ENCODE data around the gene NOS1AP.

The NOS1AP gene

DNA sequence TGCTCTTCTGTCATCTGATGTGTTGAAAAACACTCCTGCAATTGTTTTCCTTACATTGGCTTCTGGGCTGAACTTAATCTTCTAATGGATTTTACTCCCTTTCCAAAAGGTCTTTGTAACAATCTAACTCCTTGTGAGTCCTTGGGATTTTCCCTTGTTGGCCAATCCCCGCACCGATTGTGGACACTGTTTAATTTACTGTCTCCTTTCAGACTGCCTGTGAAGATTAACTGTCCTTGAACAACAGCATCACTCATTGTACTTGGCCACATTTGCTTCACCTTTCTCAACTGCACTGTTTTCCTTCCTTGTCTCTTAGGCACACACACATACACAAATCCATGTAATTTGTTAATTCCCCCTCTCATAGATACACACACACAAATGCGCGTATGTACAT is 186.8 kb downstream of the NOS1AP start:
- DNase-seq (ENCODE audit: low spot score) = no peak

DNA sequence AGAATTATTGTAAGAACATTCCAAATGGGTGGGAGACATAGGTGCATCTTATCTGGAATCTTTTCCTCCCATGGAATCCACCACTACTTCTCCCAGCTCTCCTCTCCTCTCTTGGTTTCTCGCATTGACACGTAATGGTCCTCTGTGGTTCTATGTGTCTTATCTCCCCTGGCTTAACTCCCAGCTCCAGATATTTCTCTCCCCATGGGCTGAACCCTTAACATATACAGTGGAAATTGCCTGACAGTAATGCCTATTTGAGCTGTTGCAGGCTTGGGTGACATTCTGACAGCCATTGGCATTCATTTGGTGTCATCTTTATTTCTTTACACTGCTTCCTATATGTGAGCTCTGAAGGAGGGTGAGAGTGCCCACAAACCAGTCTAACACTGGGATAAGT is 188.9 kb downstream of the NOS1AP start:
- DNase-seq (ENCODE audit: low spot score) = no peak

DNA sequence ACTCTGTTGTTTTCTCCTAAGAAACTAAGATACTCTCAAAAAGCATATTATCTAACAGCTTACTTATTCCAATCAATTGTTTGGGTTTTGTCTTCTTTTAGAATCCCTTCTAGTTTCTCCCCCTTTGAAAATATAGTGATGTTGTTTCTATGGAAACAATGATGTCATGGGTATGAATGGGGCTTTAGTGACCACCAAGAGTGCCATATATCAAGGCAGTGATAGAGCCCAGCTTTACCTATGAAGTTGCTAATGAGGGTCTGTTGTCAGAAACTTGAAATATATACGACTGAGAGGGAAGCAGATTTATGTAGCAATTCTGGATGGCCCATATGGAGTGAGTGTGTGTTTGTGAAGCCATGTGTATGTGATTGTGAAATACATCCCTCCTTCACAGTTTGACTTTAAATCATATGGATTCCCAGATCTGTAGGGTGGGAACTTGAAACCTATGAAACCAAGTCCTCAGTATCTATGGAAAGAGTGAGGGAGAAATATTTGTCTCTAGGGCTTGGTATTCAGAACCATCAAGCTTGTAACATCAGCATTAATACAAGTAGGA is 190.5 kb downstream of the NOS1AP start:
- no peak for DNase-seq (ENCODE audit: low spot score)

DNA sequence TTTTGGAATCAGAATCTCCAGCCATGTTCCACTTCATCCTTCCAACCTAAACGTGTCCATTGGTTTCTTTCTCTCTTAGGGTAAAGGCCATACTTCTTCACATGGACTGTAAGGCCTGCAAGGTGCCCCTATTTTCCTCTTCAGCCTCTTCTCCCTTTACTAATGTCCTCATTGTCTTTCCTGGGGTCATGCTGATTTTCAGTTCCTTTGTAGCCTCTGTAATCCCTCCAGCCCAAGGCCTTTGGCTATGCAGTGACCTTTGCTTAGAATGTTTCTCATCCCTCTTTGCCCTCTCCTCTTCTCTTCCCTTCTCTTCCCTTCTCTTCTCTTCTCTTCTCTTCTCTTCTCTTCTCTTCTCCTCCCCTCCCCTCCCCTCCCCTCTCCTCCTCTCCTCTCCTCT is 194.6 kb downstream of the NOS1AP start:
- no peak for DNase-seq (ENCODE audit: low spot score)

DNA sequence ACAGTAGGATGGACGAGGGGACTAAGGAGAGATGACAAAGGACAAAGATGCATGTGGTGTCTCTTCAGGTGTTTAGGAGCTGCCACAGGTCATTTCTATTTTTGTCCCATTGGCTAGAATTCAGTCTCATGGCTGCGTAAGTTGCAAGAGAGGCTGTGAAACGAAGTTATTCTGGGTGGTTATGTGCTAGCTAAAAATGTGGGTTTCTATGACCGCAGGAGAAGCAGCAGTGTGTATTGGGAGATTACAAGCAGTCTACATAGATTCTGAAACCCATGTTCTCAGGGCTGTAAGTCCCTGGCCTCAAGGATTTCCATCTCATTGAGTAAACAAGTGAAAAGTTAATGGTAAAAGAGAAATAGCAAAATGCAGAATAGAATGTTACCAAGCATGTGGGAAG is 196.5 kb downstream of the NOS1AP start:
- no peak for DNase-seq (ENCODE audit: low spot score)

DNA sequence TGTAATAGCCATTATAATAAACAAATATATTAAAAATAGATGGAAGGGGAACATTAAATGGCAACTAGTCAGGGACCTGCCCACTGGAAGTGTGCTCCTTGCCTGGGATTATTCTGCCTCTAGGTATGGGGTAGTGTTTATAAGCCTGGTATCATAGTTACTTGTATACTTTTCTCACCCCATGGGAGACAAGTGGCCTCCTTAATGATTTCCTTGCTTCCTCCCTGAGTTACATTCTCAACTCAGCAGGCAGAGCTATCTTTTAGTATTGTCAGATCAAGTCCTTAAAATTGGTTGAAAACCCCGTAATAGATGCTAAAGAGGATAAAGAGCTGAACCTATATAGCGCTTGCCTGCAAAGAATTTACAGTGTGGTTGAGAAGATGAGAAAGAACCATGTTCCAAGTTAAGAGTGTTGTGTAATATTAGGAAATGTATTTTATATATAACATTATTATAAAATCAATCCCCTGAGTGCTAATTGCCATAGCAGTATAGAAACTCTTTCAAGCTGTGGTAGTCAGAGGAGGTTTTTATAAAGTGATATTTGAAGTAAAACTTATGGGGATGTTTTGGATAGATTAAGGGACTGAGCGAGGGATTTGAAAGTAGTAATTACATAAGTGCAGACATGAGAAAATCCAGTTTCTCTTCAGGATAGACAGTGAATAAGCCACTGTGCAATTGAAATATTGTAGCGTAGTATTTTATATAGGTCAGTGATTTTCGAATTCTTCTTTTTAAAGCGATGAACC is 200.7 kb downstream of the NOS1AP start:
- DNase-seq (ENCODE audit: low spot score) = no peak

DNA sequence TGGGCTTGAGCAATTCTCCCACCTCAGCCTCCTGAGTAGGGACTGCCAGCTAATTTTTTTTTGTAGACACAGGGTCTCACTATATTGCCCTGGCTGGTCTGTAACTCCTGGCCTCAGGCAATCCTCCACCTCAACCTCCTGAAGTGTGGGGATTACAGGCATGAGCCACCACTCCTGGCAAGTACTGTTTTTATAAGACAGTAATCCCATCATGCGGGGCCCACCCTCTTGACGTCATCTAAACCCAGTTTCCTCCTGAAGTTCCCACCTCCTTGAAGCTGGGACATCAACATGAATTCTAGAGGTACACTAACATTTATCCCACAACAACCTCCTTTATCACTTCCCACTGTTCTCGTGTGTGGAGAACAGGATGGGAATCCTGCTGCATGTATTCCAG is 202.5 kb downstream of the NOS1AP start:
- DNase-seq (ENCODE audit: low spot score) = no peak

DNA sequence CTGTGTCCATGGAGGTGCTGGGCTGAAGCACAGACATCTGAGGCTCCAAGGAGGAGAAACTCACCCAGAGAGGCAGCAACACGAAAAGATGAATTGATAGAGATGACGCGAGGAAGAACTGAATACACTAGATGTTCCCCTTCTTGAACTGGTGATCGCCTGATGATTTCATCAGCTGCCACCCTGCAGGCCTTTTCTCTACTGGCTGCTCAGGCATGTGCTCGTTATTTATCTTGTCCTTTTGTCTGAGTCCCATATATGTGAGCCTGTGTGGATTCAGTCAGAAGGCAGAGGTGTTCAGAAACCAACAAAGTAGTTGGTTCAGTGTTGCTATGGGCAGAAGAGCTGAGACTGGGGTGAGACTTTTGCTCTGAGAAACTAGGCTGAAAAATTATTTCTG is 202.9 kb downstream of the NOS1AP start:
- no peak for DNase-seq (ENCODE audit: low spot score)

DNA sequence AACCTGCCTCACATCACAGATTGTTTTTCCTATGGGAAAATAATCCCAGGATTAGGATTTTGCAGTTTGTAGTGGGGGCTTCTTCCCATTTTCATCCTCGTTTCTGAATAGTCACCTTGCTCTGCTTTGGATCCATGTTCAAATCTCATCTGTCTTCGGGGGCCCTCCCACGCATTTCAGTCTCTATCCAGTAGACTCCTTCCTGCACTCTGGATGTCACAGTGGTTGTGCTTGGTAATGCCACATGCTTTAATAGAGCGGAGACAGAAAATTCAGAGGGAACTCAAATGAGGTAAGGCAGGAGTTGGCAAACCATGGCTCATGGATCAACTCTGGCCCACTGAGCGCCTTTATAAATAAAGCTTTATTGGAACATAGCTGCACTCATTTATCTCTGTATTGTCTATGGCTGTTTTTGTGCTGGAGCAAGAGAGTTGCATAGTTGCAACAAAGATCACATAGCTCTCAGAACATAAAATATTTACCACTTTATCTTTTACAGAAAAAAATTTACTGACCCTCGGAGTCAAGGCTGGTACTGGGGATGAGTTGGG is 206.2 kb downstream of the NOS1AP start:
- DNase-seq (ENCODE audit: low spot score) = no peak

DNA sequence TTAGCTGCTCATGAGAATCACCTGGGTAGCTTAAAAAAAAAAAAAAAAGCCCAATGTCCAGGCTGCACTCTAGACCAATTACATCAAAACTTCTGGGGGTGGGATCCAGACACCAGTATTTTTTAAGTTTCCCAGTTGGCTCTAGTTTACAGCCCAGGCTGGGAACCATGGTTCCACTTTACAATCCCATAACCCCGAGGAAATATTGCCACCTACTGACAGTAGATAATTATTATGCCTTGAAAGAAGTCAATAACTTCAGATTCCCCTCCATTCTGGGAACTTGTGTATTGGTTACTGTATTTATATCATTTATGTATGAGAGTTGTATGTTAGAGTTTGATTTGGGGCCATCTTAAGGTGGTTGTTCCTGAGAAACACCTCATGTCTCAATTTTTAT is 207.0 kb downstream of the NOS1AP start:
- DNase-seq (ENCODE audit: low spot score) = no peak

DNA sequence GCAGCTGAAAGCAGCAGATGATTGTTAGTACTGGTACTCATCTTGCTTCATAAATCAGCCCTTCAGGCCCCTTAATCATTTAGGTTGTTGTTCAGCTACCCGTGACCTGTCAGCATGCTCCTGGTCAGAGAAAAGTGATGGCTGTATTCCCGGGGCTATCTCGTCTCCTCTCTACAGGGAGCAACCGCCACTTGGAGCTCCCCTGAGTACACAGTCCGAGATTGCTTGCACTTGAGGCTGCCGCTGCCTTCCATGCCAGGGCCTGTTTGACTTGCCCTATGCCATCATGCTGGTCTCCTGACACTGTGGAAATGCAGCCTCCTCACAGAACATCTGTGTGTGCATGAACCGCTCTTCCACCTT is 209.6 kb downstream of the NOS1AP start:
- DNase-seq (ENCODE audit: low spot score) = no peak

DNA sequence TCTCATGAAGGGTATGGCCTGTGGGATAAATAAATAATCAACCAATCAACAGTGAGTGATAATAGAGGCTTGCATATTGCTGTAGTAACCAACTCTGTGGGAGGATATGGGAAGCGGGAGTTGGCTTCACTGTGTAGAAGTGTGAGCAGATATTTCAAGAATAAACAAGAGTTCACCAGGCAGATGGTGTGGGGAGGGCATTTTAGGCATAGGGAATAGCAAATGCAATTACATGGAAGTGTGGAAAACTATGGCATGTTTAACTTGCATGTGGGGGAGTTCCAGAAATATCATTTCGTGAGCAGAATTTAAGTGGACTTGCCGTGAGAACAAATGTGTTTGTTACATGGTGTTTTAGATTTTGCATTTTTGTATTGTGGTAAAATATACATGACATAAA is 211.9 kb downstream of the NOS1AP start:
- DNase-seq (ENCODE audit: low spot score) = no peak

DNA sequence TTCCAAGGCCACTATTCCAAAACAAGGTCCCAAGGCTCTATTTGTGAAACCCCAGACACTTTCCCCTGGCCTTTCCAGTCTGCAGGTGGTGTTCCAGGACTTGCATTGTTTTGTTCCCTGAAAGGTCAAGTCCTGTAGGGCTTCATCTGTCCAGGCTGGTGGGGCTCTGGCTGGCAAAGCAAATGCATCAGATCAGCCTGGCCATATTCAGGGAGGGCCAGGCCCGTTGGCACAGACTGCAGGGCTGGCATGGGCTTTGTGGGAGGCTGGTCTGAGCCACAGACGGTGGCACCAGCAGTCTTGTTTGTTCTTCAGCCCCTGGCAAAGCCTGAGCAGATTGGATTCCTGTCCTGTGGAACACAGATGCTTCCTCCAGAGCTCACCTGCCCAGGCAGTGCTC is 214.2 kb downstream of the NOS1AP start:
- no peak for DNase-seq (ENCODE audit: low spot score)

DNA sequence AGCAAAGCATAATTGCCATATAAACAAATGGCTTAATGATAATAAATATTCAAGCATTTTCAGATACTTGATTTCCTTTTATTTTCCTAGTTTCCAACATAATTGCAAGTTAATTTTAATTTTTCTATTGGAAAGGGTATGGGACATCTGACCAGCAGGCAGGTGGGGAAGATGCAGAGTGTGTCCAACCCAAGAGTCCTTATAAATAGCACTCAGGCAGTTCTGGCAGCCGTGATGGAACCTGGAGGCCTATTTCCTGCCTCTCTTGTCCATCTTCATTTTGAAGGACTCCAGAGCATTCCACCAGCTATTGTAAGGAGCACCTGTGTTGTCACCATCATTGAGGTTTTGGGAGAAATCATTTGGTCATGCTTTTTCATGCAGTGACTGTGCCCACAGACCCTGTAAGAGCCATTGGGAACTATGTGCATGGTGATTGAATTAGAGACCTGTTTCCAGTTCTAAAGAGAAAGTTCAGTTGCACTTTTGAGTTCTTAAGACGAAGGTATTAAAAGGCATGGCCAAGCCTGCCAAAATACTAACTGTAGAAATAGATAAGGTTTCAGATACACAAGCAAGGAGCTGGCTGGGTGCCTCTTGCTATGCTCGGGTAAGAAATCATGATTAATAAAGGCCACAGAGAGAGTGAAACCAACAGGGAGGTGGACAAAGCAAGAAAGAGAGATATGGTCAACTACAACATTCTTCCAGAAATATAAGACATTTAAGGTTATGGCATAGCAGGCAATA is 214.9 kb downstream of the NOS1AP start:
- DNase-seq (ENCODE audit: low spot score) = no peak

DNA sequence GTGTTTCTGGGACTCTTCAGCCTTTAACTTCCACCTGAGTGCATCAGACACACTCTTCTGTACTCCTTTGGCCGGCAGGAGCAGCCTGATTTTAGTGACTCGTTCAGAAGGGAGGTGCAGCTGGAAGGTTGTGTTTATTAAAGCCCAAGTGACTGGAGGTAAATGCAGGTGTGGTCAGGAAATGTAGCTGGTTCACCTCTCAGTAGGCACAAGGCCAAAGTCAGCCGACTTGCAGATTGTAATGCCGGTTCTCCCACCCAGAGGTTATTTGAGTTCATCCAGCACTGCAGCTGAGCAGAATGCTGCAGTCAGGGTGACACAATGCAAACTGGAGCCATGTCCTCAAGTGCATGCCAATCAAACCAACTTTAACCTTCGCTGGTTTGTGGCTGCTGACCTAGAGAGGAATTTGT is 215.7 kb downstream of the NOS1AP start:
- no peak for DNase-seq (ENCODE audit: low spot score)

DNA sequence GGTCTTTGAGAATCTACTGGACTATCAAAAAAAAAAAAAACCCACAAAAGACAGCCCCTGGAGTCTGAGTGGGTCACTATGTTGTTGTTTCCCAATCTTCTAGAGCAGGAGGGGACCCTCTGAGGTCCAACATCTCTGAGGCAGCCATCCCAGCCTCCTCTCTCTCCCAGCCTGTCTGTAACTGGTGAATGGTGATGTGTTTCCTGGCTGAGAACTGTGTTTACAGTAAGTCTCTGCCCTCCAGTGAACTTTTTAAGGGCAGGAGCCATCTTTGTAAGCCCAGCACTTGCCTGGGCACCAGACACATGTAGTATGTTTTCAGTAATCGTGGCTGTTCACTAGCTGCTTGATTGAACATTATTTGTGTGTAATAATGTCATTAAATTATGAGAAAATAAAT is 221.5 kb downstream of the NOS1AP start:
- DNase-seq (ENCODE audit: low spot score) = no peak

DNA sequence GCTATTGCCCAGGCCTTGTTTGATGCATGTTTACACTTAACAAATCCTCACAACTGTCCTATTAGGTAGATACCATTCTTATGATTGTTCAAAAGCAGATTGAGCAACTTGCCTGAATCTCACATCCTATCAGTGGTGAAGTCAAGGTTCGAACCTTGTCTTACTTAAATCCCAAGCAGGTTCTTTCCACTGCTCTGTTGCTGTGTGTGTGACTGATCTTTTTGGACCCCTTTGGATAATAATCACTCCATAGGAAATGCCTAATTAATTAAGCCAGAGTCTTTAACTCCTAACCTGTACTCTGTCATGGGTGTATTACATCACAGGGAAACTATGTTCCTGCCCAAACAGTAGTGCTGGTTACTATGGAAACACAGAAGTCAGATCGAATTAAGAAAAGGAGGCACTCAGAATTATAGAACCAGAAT is 222.9 kb downstream of the NOS1AP start:
- DNase-seq (ENCODE audit: low spot score) = no peak

DNA sequence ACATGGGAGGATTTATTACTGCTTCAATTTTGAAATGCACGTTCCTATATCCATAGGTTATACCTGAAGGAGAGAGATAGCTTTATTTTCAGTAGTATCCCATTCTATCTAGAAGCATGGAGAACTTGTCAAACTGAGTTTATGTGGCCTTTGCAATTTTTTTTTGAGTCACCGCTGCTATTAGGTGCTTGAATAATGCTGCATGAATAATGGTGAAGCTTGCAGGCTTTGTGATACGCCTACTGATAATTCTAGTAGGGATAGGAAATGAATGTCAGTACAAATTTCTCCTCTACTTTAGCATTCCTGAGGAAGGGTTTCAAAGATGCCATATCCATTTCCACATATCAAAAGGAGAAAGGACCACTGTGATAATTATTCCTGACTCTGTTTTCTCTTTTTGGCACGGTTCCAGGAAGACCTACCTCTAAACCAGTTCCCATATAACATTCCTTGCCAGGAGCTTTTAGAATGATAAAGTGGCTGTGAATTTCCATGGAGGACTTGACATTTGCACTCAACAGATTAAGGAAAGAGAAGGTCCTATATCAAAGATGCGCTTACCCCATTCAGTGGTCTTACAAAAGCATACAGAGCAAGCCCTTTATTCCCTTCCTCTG is 223.7 kb downstream of the NOS1AP start:
- no peak for DNase-seq (ENCODE audit: low spot score)

DNA sequence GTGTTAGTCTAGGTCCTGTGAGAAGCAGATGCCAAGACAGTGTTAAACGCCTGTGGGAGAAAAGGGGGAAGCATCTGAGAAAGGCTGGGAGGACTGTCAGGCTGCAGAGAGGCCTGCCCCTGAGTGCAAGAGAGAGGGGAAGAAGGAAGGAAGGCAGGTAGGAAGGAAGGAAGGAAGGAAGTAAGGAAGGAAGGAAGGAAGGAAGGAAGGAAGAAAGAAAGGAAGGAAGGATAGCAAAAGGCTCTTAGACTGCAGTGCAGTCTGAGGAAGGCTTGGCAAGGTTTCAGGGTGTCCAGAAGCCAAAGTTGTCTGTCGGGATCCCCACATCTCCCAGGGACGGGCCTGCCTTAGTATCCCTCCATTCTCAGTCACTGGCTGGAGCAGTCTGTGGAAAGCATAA is 224.5 kb downstream of the NOS1AP start:
- DNase-seq (ENCODE audit: low spot score) = no peak

DNA sequence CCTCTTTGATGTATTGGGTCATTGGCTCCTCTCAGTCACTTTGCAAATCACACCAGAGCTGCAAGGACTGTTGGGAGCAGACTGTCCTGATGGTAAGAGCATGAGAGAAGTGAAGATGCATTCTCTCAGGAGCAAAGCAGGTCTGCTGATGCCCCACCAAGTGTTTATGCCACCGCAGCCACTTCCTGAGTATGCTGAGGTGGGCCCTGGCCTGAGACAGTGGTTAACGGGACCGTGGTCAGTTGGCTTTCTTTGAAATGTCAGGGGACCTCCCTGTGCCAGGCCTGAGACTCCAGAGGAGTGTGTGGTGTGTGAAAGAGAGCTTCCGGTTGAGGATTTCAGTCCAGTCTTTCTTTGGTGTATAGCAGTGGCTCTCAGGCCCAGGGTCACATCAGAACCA is 227.7 kb downstream of the NOS1AP start:
- DNase-seq (ENCODE audit: low spot score) = no peak

DNA sequence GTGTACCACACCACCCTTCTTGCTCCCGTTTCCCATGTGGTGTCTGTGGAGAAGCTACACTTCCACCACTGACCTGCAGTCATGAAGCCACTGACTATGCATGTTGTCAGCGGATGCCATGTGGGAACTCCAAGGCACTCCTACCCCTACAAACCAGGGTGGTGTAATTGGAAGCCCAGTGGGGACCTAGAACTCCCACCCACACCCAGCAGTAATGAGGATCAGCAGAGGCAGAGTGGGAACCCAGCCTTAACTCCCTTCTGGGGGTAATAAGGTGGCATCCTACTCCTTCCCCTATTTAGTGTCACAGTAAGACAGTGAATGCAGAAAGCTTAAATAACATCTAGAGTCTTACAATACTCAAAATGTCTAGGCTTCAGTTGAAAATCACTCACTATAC is 228.8 kb downstream of the NOS1AP start:
- no peak for DNase-seq (ENCODE audit: low spot score)

DNA sequence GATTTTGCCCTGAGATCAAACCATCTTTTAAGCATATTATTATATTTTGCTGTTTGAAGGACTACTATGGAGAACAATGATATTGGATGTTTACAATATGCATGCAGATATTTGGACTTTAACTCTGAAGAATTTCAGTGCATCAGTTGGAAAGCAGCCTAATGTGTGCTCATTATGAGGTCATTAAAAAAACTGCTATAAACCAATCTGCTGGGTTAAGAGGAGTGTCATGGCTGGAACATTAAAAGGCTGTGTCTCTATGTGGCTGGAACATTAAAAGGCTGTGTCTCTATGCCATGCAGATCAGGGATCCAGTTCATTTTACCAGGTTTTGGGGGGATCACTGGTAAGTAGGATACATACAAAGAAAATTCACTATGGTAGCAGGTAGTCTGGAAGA is 229.5 kb downstream of the NOS1AP start:
- no peak for DNase-seq (ENCODE audit: low spot score)
